Choroid plexus epithelial cell (primary cell): ENCODE data around the gene MRPL24.
A peak's percentile ranks its signal among the peaks of the same experiment; 100 is the strongest.

ENCODE experiments used
- DNase-seq: peaks from one replicate; pipeline ENCODE4 v3.0.0-alpha.2; 2010; ENCODE audit warnings: low read depth
- H3K4me3 ChIP-seq: 2 replicates; pipeline ENCODE4 v1.5.1; 2011; ENCODE audit warnings: low read depth, mild to moderate bottlenecking, control low read depth, low read length, moderate library complexity
- TF ChIP-seq, protein P1 (sequence below): conservative IDR thresholded peaks from 2 replicates; pipeline ENCODE4 v1.5.1; 2011; ENCODE audit warnings: low read depth, mild to moderate bottlenecking, control low read depth, inconsistent platforms, low read length, moderate library complexity

The MRPL24 gene

DNA sequence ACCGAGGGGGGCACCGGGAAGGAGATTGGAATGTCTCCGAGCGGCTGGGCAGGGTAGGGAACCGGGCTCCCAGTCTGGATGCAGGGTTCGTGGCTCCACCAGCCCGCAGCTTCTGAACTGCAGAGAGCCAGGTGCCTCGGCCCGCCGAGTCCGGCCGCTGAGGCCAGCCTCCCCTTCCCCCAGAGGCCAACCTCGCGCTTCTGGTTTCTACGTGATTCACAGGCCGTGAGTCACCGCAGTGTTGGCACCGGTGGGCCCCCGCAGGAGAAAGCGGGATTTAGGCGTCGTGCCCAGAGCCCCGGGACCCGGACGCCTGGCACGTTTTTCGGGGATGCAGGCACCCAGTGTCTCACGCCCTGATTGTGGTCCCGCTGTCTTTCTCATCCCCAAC is 36.0 kb downstream of the MRPL24 start:
- TF ChIP-seq, protein P1, sequence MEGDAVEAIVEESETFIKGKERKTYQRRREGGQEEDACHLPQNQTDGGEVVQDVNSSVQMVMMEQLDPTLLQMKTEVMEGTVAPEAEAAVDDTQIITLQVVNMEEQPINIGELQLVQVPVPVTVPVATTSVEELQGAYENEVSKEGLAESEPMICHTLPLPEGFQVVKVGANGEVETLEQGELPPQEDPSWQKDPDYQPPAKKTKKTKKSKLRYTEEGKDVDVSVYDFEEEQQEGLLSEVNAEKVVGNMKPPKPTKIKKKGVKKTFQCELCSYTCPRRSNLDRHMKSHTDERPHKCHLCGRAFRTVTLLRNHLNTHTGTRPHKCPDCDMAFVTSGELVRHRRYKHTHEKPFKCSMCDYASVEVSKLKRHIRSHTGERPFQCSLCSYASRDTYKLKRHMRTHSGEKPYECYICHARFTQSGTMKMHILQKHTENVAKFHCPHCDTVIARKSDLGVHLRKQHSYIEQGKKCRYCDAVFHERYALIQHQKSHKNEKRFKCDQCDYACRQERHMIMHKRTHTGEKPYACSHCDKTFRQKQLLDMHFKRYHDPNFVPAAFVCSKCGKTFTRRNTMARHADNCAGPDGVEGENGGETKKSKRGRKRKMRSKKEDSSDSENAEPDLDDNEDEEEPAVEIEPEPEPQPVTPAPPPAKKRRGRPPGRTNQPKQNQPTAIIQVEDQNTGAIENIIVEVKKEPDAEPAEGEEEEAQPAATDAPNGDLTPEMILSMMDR = no peak
- H3K4me3 ChIP-seq = peak overlapping the region; percentile 49
- peak; percentile 54 for DNase-seq

DNA sequence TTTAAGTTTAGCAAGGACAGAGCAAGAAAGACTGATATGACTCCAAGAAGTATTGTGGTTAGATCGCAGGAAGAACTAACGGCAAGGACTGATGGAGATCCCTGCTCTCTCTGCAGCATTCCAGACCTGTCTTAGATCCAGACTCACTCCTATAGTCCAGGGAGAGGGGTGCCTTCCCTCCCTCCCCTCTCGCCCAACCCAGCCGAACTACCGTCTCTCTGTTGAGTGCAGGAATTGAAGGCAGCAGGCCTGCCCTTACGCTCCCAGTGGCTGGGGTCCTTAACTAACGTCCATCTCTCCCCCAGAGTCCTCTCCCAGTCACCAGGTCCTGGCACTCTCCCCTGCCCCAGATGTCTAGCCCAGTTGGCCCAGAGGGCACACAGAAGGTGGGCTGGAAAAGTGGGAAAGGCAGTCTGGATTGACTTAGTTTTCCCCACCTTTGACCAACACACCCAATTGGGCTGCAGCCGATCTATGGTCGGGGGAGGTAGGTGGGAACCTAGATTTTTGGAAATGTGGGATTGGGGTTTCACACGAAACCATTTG is 36.6 kb downstream of the MRPL24 start:
- H3K4me3 ChIP-seq = peak overlapping the region; percentile 49
- TF ChIP-seq, protein P1 = no peak
- DNase-seq = no peak

DNA sequence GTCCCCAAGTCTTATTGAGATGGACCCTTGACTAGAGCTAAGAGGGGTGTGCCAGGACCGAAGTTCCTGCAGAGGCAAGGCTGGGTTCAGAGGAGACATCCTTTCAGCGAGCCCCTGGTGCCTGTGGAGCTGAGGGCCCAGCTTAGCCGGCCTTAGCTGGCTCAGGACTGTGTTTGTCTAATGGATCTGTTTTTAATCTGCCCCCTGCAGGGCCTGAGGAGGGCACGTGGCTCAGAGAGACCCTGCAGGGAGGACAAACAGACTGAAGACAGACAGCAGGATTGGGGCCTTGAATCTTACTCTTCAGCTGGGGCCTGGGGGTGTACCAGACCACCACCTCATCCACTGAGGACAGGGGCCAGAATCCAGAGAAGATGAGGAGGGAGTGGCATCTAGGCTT is 37.1 kb downstream of the MRPL24 start:
- H3K4me3 ChIP-seq = peak overlapping the region; percentile 3
- TF ChIP-seq, protein P1 = peak; percentile 21
- DNase-seq = peak; percentile 69

DNA sequence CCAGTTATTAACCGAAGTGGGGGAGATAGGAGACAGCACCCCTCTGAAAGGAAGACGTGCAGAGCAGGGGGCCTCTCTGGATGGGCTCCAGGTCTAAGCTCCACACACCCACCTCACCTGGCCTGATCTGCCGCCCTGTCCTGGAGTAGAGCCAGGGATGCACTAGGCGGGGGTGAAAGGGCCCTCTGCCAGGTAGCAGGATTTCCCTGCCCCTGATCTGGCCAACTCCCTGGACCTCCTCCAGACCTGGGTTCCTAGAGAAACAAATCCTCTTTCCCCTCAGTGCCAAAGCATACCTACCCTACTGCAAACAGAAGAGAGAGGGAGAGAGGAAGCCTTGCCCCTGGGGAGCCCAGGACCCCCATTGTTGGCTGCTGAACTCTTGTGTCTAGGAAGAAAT is 37.6 kb downstream of the MRPL24 start:
- no peak for DNase-seq
- TF ChIP-seq, protein P1 = no peak
- peak overlapping the region; percentile 3 for H3K4me3 ChIP-seq

DNA sequence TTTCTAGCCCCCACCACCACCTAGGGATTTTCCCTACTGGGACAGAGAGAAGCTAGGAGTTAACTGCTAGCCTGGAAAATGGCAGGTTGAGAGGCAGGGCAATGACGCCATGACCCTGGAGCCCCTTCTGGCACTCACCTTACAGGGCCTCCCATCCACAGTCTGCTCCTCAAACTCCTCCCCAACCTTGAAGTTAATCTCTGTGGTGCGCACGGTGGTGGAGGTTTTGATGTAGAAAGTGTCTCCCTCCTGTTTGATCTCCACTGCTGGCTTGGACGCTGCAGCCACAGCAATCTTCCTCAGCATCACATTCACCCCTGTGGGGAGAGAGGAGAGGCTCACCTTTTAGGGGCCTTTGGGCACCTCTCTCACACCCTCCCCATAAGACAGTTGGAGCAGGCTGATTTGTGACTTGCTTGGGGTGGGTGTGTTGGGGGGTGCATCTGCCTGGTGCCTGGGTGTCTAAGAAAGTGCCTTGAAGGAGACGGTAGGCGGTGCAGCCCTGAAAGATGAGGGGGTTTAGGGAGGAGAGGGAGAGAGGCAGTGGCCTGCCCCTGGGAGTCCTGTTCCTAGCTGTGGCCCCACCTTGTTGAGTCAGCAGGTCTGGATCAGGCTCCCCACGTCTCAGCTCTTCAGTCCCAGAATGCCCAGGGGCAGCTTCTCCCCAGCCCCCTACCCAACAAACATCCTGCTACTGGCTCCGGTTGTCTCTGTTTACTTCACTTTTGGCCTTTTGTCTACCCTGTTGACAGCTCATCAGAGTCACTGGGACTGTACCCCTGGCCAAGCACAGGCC is 40.0 kb downstream of the MRPL24 start:
- no peak for DNase-seq
- no peak overlapping the region for H3K4me3 ChIP-seq
- TF ChIP-seq, protein P1 = no peak

DNA sequence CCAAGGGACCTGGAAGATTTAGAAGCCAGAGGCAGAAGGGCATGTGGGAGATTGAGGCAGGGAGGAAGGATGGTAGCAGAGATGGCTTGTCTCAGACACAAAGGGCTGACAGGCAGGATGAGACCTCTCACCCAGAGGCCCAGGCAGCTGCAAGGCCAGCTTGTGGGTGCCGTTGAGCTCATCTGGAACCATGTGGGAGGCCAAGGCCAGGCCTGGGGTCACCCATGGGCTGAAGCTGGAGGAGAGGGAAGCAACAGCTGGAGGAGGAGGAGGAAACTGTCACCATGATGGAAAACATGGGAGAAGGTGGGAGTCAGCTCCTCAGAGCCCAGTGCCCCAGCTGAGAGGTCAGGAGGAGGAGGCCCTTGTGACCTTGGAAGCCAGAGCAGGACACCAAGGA is 41.9 kb downstream of the MRPL24 start:
- no peak overlapping the region for H3K4me3 ChIP-seq
- TF ChIP-seq, protein P1 = no peak

DNA sequence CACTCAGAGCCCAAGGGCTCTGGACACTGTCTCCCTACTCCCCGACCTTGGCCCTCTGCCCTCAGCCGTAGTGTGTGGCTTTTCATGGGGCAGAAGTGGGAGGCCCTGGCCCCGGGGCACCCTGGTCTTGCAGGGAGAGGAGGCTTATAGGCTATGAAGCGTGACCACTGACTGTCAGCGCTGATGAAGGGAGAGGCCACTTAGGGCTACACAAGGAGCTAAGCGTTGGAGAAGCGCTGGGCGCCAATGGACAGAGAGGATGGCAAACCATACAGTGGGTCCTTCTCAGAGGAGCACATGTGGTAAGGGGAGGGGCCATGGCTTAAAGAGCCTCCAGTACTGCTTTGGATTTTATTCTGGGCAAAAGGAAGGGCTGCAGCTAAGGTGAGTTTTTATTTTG is 43.4 kb downstream of the MRPL24 start:
- DNase-seq = no peak
- TF ChIP-seq, protein P1 = no peak
- no peak overlapping the region for H3K4me3 ChIP-seq

More for the DNA sequence above, 41.9 kb downstream of the MRPL24 start:
- no peak for DNase-seq
